Skeletal muscle cell (primary cell): ENCODE measurements around the gene TPST1.
"Not testable (repeated sequence)": the region's sequence is repeated elsewhere in the genome, so short reads cannot be mapped to it uniquely, and the experiment has no call there.

Experiments
- DNase-seq: peaks from one replicate; pipeline ENCODE4 v3.0.0-alpha.2; 2010; ENCODE audit warnings: low read depth
- H3K4me3 ChIP-seq: 2 replicates; pipeline ENCODE4 v1.5.1; 2011; ENCODE audit warnings: low read depth, mild to moderate bottlenecking, control low read depth, low read length, moderate library complexity

The TPST1 gene

GRCh38 chr7:66401932-66402331, 196.8 kb downstream of the TPST1 start:
- not testable (repeated sequence) for DNase-seq, H3K4me3 ChIP-seq

- no peak for DNase-seq
- H3K4me3 ChIP-seq: no peak overlapping the region
These were observed 198.4 kb downstream of the TPST1 start for GRCh38 chr7:66403564-66403963.

GRCh38 chr7:66409493-66409892, 204.4 kb downstream of the TPST1 start:
- H3K4me3 ChIP-seq: no peak overlapping the region
- DNase-seq: no peak
